Measurements from ENCODE around the gene AHDC1. TPM values are rescaled to one million over a fixed set of nuclear protein-coding genes. Genes with fewer than 3 reads are reported as not detected.

The AHDC1 gene
- total and polyA plus RNA-seq, 10 of the 15 experiments (the other 5 are each of a cell fraction or from before 2014, with no cell fraction given): 0.21 to 13.0 (median 1.4) TPM

GRCh38 chr1:27638047-27638734, 34.2 kb upstream of the AHDC1 start:
- Histone ChIP-seq H3K9me3 (replicated peaks; ENCODE audit: control insufficient read depth, insufficient read depth, low read length) (no peaks in the 10 kb centered on the region; the same call in 2 of the 3 replicates), H3K36me3 (ENCODE audit: control insufficient read depth in 2 of 2, insufficient read depth in 2 of 2, low read length in 1 of 2) (no peaks in the 10 kb centered on the region), H3K27me3 (replicated peaks in 1 of 2; ENCODE audit: control insufficient read depth in 2 of 2, insufficient read depth in 2 of 2, low read length in 1 of 2) (no peaks in the 10 kb centered on the region), H4K20me1 (ENCODE audit: control insufficient read depth, insufficient read depth) (no peaks in the 10 kb centered on the region), H3K4me2 (ENCODE audit: control insufficient read depth, insufficient read depth) (no peak overlapping the region), H3K79me2 (ENCODE audit: control insufficient read depth, insufficient read depth, low read length) (peaks cover 2% of the 10 kb centered on the region; the same call in 1 of the 2 replicates), H2AFZ (ENCODE audit: control insufficient read depth, low read depth, low read length) (no peak overlapping the region), H3K4me3 (no peak overlapping the region), H3K4me1 (ENCODE audit: control insufficient read depth, insufficient read depth, low read length) (peaks cover 32% of the 10 kb centered on the region), H3K9ac (ENCODE audit: control insufficient read depth, insufficient read depth, low read length) (no peak overlapping the region), H3K27ac (ENCODE audit: control insufficient read depth, insufficient read depth) (no peak overlapping the region)
- intact Hi-C loops (cut with micrococcal nuclease; ENCODE audit: unreplicated experiment): no loop called here
- BruUV-seq (replicated peaks): no TSS peak
- in situ Hi-C loops (cut with MboI): no loop called here
- no peak for FAIRE-seq
- RAD21 ChIA-PET (ENCODE audit: unreplicated experiment): interaction anchor here (1.1 to 2.2 kb wide), 4 partner anchors 13 to 24 kb away, joined by 3 to 9 read pairs (median 4); no protein-coding TSS in a partner anchor
- no peak for TF ChIP-seq MYB (IDR thresholded peaks at IDR 0.05; ENCODE audit: borderline replicate concordance, low read depth, low read length)
- TF ChIP-seq HCFC1 (IDR thresholded peaks at IDR 0.05; ENCODE audit: low read length): no peak
- TF ChIP-seq E2F8 (IDR thresholded peaks at IDR 0.05; ENCODE audit: low read depth, partially characterized antibody): no peak
- TF ChIP-seq NFIC (IDR thresholded peaks at IDR 0.05; ENCODE audit: low read depth, low read length): no peak
- TF ChIP-seq NR2C1 (IDR thresholded peaks at IDR 0.05): no peak
- no peak for TF ChIP-seq YBX1 (IDR thresholded peaks at IDR 0.05)
- no peak for TF ChIP-seq ESRRA (IDR thresholded peaks at IDR 0.05; ENCODE audit: low read length)
- TF ChIP-seq ZNF24 (IDR thresholded peaks at IDR 0.05): no peak
- TF ChIP-seq PRDM15 (CRISPR knock-in tag; IDR thresholded peaks at IDR 0.05): no peak
- no peak for TF ChIP-seq CHD2 (IDR thresholded peaks at IDR 0.05; ENCODE audit: borderline replicate concordance, low read depth, low read length)
- TF ChIP-seq EZH2 (IDR thresholded peaks at IDR 0.05; ENCODE audit: borderline replicate concordance, control insufficient read depth, low read depth, low read length): no peak
- TF ChIP-seq LARP7 (IDR thresholded peaks at IDR 0.05): no peak
- no peak for TF ChIP-seq SPI1 (IDR thresholded peaks at IDR 0.05; ENCODE audit: borderline replicate concordance, insufficient read depth, low read depth, low read length)
- no peak for TF ChIP-seq NR2F1 (conservative IDR thresholded peaks at IDR 0.05)
- no peak for TF ChIP-seq JUNB (IDR thresholded peaks at IDR 0.05)
- 67% methylated on average over 5 of the region's 5 CpGs for WGBS (ENCODE audit: insufficient coverage, insufficient replicate concordance, low lambda C conversion rate, missing lambda C conversion rate)
- no peak for DNase-seq (ENCODE audit: low read depth, low spot score)
- POLR2A ChIA-PET: interaction anchor here (0.6 to 4.0 kb wide), 4 partner anchors 10 to 603 kb away, joined by 4 to 23 read pairs (median 6); no protein-coding TSS in a partner anchor
- no peak for ATAC-seq
- CTCF ChIA-PET: interaction anchor here (0.6 to 3.8 kb wide), 5 partner anchors 13 to 34 kb away, joined by 3 to 14 read pairs (median 4); partner anchors contain the start of gene AHDC1
- SMC1A ChIA-PET (ENCODE audit: uncharacterized antibody, unreplicated experiment): interaction anchor here (0.6 to 2.9 kb wide), 6 partner anchors 11 to 25 kb away, joined by 3 to 12 read pairs (median 4); no protein-coding TSS in a partner anchor
